ENCODE data around the gene ZNF804A. TPM values are rescaled to one million over a fixed set of nuclear protein-coding genes. Genes with fewer than 3 reads are reported as not detected.

Gene ZNF804A
- total and polyA plus RNA-seq, 2 of the 8 experiments (the other 6 are each of a cell fraction or from before 2014, with no cell fraction given) = 0.02 TPM; not detected in 1

DNA sequence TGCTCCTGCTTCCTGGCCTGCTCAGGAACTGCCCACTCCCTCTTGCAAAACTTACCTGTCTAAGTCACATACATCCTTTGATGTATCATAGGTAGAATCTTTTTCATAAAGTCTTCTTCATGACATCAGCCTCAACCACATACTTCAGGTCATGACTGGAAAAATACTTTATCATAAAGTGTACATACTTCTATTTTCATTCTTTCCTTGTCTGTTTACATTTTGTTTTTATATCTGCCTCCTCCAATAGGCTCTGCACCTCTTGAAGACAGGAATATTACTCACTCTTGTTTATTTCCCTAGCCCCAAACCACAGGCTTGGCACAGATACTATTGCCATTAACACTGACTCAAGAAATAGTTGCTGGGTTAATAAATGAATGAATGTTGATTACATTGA, 43.6 kb upstream of the ZNF804A start:
- no peak overlapping the region for H4K91ac ChIP-seq (replicated peaks; ENCODE audit: insufficient read length, low read length)
- H3K18ac ChIP-seq (ENCODE audit: extremely low read depth, low read length) = no peak overlapping the region
- no peak overlapping the region for H2BK20ac ChIP-seq (ENCODE audit: low read length)
- no peaks in the 10 kb centered on the region for H3K79me2 ChIP-seq (ENCODE audit: control insufficient read depth in 1 of 2, insufficient read depth in 2 of 2, low read length in 2 of 2)
- DNase-seq (ENCODE audit: low read depth in 1 of 2, low spot score in 2 of 2) (no peak), FAIRE-seq (no peak)
- no peak overlapping the region for H3K56ac ChIP-seq (replicated peaks; ENCODE audit: insufficient read length, low read depth, low read length)
- no peak overlapping the region for H2AK5ac ChIP-seq (ENCODE audit: low read depth, low read length)
- H3K9ac ChIP-seq (replicated peaks in 1 of 4; ENCODE audit: extremely low read depth in 1 of 4, low read depth in 3 of 4, low read length in 3 of 4) = no peak overlapping the region
- no peak overlapping the region for H2BK120ac ChIP-seq (replicated peaks; ENCODE audit: low read depth, low read length)
- no peaks in the 10 kb centered on the region for H3K27me3 ChIP-seq (replicated peaks in 1 of 4; ENCODE audit: control insufficient read depth in 3 of 4, extremely low read depth in 1 of 4, insufficient read depth in 3 of 4, low read length in 3 of 4)
- no peak overlapping the region for H3K23ac ChIP-seq (ENCODE audit: insufficient read length)
- no peak overlapping the region for H3K4me3 ChIP-seq (ENCODE audit: extremely low read depth in 1 of 4, insufficient read depth in 2 of 4, low read depth in 3 of 4, low read length in 4 of 4)
- H3K36me3 ChIP-seq (ENCODE audit: control insufficient read depth in 2 of 4, insufficient read depth in 4 of 4, low read length in 3 of 4) = no peaks in the 10 kb centered on the region
- no peaks in the 10 kb centered on the region for H3K9me3 ChIP-seq (ENCODE audit: insufficient read depth in 2 of 2, low read depth in 1 of 2, low read length in 1 of 2)
- no peak overlapping the region for H2AFZ ChIP-seq (ENCODE audit: low read length)
- no peak overlapping the region for H2BK5ac ChIP-seq (ENCODE audit: low read depth, low read length)
- H3K79me1 ChIP-seq (ENCODE audit: low read depth, low read length) = no peaks in the 10 kb centered on the region
- H3K4me1 ChIP-seq (replicated peaks in 1 of 4; ENCODE audit: control insufficient read depth in 3 of 4, insufficient read depth in 4 of 4, low read length in 3 of 4) = 0 out of 7 replicates have a peak, but pooled peaks cover 0 to 3% (median 0%) of the 10 kb centered on the region in 4 experiments
- H3K14ac ChIP-seq (ENCODE audit: insufficient read length) = no peak overlapping the region
- no peak overlapping the region for H3K4ac ChIP-seq (replicated peaks; ENCODE audit: insufficient read length, low read depth, low read length)
- no peak overlapping the region for H3K27ac ChIP-seq (ENCODE audit: low read depth, low read length)
- H2BK12ac ChIP-seq (ENCODE audit: low read depth, low read length) = no peak overlapping the region
- H4K20me1 ChIP-seq (replicated peaks in 1 of 2; ENCODE audit: control insufficient read depth in 1 of 2, insufficient read depth in 2 of 2, low read length in 2 of 2) = no peaks in the 10 kb centered on the region
- no peak overlapping the region for H4K8ac ChIP-seq (ENCODE audit: extremely low read depth, insufficient read depth, low read length)
- no peaks in the 10 kb centered on the region for H3K23me2 ChIP-seq (ENCODE audit: low read depth, low read length)
- no peak overlapping the region for H4K5ac ChIP-seq (ENCODE audit: insufficient read length, low read depth, low read length)
- H3K4me2 ChIP-seq (ENCODE audit: insufficient read depth in 1 of 2, low read depth in 2 of 2, low read length in 2 of 2) = no peak overlapping the region
- H2BK15ac ChIP-seq (ENCODE audit: low read length) = no peak overlapping the region
- POLR2A ChIA-PET (ENCODE audit: partially characterized antibody) = no interaction called here
- CTCF ChIA-PET (ENCODE audit: partially characterized antibody) = no interaction called here
- TF ChIP-seq JUN (IDR thresholded peaks at IDR 0.05; ENCODE audit: low read depth, low read length) (no peak), NRF1 (IDR thresholded peaks at IDR 0.05; ENCODE audit: low read depth, low read length) (no peak), CTBP2 (IDR thresholded peaks at IDR 0.05; ENCODE audit: borderline replicate concordance, insufficient read depth, insufficient read length, low read length) (no peak), POU5F1 (IDR thresholded peaks at IDR 0.05; ENCODE audit: low read depth, low read length) (no peak), USF2 (IDR thresholded peaks at IDR 0.05; ENCODE audit: low read length) (no peak), HDAC6 (IDR thresholded peaks at IDR 0.05; ENCODE audit: low read depth, low read length) (no peak), CBX8 (IDR thresholded peaks at IDR 0.05; ENCODE audit: borderline replicate concordance, low read depth, low read length) (no peak), CBX5 (IDR thresholded peaks at IDR 0.05; ENCODE audit: low read depth, low read length) (no peak), POLR2A (IDR thresholded peaks at IDR 0.05; ENCODE audit: control extremely low read depth in 1 of 2, low read depth in 2 of 2, low read length in 2 of 2) (no peak), BCL11A (IDR thresholded peaks at IDR 0.05; ENCODE audit: low read depth in 2 of 2, low read length in 2 of 2) (no peak), BRCA1 (IDR thresholded peaks at IDR 0.05; ENCODE audit: low read depth, low read length) (no peak), CREB1 (IDR thresholded peaks at IDR 0.05) (no peak)
- TF ChIP-seq, protein P1, sequence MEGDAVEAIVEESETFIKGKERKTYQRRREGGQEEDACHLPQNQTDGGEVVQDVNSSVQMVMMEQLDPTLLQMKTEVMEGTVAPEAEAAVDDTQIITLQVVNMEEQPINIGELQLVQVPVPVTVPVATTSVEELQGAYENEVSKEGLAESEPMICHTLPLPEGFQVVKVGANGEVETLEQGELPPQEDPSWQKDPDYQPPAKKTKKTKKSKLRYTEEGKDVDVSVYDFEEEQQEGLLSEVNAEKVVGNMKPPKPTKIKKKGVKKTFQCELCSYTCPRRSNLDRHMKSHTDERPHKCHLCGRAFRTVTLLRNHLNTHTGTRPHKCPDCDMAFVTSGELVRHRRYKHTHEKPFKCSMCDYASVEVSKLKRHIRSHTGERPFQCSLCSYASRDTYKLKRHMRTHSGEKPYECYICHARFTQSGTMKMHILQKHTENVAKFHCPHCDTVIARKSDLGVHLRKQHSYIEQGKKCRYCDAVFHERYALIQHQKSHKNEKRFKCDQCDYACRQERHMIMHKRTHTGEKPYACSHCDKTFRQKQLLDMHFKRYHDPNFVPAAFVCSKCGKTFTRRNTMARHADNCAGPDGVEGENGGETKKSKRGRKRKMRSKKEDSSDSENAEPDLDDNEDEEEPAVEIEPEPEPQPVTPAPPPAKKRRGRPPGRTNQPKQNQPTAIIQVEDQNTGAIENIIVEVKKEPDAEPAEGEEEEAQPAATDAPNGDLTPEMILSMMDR (IDR thresholded peaks at IDR 0.05; ENCODE audit: control extremely low read depth in 1 of 3, insufficient read depth in 1 of 3, low read depth in 1 of 3, low read length in 3 of 3) = no peak

Data from H1 (cell line).